Activated CD8-positive, alpha-beta memory T cell treated with anti-CD3 and anti-CD28 coated beads for 4 hours (primary cell): ENCODE data around the gene KLHL34.

Source experiments
- DNase-seq, 2 donors: peaks; one replicate each; pipeline ENCODE4 v3.0.0-alpha.2; 2020; ENCODE audit warnings: low read depth in 2 of 2

Gene KLHL34

DNA sequence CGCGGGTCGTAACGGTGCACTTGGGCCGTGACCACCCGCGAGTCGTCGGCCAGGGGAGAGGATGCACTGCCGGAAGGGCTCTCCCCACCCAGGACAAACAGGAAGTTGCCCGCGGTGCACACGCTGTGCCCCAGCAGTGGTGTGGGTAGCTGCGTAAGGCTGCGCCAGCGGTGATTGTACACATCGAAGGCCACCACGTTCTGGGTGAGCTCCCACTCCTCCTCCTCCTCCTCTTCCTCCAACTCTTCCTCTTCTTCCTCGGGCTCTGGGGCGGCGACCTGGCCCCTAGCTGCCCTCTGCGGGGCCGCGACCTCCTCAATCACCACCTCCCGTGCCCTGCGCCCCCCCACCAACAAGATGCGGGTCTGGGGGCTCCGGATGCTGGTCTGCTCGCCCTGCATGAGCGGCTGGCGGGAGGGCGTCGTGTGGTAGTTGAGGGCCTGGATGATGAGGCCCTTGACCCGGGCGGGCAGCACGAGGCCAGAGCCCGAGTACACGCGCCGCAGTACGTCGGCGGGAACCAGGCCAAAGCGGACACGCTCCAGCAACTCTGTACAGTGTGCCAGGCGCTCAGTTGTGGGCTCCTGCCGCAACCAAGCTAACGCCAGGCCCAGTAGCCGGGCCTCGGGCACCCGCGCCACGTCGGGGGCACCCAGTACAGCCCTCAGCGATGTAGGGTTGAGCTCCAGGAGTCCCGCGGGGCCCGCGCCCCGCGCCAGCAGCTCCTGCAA, 1.4 kb downstream of the KLHL34 start:
- DNase-seq: no peak

DNA sequence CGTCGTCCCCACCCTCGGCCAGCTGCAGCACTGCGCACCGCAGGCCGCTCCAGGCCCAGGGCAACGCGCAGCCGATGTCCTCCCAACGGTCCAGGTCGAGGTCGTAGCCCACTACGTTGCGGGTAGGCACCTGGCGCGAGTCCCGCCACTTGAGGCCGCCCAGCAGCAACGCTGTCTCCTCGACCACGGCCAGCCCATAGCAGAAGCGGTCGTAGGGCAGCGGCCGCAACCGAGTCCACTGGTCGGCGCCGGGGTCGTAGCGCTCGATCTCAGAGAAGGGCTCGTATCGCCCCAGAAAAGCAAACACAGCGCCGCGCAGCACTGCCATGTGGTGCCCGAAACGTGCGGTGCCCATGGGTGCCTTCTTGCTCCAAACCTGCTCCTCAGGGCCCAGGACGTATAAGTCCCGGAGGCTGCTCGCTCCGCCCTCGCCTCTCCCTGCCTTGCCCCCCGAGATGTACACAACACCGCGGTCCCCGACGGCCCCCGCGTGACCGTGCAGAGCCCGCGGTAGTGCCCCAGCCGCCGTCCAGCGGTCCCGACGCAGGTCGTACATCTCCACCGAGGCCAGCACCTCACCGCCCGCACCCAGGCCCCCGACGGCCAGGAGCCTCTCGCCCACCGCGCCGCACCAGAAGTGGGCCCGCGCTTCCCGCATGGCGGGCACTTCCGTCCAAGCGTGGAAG, 2.1 kb downstream of the KLHL34 start:
- no peak for DNase-seq

DNA sequence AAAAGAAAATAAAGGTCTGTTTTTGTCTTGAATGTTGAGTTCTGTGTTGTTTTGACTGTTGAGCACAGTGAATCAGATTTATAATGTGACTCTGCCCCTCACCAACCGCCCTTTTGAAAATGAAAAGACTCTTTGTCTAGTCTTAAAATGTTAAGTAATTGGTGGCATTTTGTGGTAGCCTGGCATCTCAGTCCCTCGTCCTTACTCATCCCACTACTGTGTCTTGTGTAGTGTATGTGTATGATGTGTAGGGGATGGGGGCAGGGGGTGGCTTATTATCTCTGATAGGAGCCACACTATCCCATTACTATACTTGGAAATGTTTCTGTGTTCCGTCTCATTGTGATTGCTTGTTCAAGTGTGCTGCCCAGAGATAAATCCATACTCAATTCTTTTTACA, 12.2 kb downstream of the KLHL34 start:
- no peak for DNase-seq

DNA sequence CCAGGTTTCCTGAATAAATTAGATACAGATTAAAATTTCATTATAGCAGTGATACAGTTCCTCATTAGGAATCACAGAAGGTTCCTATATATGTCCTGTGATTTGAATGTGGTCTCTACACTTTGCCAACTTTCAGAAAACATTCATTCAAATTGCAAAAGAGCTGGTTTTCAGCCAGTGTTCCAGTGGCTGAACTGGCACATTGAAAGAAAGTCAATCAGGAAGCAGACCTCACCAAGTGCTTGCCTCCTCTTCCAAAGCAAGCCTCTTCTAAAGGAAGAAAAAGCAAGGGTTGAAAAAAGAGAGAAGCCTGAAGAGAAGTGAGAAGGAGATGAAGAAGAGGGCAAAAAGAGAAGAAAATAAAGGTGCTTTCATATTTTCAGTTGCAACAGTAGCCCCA, 12.7 kb downstream of the KLHL34 start:
- no peak for DNase-seq

DNA sequence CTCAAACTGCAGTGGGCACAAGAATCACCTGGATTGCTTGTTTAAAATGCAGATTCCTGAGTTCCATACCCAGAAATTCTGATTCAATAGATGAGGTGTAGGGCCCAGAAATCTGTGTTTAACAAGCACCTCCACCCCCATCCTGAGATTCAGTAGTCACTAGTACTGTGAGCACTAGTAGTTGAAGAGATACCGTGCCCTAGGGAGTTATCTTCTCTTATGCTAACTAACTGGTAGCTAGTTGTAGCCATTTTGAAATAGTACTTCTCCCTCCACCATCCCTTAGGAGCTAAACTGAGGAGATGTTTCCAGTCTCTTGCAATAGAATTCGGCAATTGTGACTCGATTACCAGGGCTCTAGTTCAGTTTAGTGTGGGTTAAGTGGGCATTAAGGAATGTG, 18.4 kb downstream of the KLHL34 start:
- DNase-seq: no peak

DNA sequence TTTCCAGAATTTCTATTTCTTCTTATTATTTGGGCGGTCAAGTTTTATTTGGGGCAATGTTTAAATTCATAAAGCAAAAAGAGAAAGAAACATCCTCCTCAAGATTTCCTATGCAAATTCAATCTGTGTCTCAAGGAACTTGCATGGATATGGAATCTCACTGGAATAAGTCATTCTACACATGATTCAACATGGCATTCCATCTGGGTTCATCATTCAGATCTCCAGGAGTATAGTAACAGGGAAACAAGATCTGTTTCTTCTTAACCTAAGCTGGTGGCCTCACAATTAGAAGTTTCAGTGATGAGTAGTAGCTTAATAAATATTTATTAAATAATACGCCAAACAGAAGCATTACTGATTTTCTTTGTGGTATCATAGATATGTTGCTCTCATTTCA, 19.8 kb downstream of the KLHL34 start:
- no peak for DNase-seq

DNA sequence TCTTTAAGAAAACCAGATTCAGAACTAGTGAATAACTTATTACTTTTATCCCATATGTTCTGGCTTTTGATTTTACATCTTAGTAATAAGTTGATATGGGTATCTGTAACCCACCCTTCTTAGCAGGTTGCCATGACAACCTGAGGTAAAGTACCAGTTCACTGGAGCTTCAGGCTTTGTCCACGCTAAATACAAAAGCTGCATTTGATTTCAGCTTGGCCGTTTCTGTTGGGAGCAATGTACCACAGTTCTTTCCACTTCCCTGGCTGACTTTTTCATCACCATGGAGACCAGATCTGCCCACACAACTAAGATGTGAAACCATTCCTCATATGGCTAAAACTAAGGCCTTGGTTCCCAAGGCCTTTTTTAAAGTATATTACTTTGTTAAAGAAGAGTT, 26.1 kb downstream of the KLHL34 start:
- DNase-seq: no peak

DNA sequence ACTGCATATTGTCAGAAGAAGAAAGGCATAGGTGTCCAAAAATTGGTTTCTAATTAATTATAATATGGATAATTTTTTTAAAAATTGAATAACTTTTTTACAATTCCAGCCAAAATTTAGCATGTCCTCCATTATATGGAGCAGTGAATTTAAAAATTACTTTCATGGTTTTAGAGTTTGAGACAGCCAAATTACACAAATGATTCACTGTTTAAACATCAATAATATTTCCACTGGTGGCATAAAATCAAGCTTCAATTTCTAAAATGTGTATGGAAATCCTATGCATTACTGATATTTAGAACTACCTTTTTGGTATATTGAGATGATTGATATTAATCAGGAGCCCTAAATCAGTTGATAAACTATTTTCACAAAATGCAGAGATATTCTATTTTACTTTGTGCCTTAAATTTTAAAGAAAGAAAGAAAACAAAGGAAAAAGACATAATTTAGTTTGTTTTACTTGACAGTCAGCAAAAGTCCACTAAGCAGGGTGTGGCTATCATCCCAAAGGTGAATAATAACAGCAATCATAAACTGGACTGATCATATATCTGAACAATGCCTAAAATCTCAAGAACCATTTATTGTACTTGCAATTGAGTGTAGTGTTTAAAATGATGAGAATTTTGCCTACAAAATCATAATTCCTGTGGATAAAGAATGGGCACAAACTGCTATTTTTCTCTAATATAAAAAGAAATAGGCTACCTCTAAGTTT, 34.2 kb downstream of the KLHL34 start:
- DNase-seq: no peak

DNA sequence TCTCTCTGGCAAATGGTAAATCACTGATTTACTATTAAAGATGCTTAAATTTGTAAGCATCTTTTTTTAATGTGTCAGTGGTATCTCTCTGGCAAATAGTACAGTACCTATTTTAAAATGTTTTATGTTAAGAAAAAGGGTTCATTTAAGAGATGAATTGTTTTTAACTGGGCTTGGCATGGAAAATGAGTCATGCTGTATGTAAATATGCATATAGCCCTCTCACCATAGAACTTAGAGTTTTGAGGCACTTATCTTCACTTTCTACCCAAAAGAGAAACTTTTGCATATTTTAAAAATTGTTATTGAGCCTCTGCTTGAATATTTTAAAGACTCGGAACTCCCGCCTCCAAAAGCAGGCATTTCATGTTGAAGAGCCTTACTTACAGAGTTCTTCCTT, 37.9 kb downstream of the KLHL34 start:
- no peak for DNase-seq

DNA sequence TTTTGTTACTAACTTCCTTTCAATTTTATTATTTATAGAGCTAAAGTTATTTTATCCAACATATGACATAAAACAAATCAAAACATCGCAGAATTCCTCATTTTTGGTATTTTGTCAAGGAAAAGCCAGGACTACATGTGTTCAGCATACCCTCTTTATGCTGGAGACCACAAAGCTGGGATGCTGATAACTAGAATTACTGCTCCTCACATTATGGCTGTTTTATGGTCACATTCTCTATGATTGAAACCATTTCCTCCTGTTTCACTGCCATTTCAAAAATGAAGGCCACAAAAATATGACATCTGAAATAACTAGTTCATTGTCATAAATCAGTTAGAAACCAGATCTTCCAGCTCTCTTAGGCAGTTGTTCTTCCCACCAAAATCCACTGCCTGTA, 41.7 kb downstream of the KLHL34 start:
- no peak for DNase-seq

DNA sequence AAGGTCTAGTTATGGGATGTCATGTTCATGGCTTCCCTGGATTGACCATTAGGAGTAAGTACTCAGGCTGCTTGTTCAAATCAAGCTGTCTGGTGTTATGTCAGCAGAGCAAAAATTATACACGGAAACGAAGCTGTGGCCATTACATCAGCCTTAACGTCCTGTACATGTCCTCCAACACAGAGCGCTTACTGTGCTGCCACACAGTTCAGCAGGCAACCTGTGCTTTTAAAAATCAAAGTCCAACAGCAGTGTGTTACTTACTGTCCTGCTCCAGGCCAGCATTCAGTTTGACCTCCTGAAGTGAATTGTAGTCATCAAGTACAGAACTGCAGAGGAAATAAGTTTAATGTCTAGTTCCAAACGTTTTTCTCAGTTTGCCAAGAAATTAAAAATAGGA, 46.0 kb downstream of the KLHL34 start:
- DNase-seq: no peak

DNA sequence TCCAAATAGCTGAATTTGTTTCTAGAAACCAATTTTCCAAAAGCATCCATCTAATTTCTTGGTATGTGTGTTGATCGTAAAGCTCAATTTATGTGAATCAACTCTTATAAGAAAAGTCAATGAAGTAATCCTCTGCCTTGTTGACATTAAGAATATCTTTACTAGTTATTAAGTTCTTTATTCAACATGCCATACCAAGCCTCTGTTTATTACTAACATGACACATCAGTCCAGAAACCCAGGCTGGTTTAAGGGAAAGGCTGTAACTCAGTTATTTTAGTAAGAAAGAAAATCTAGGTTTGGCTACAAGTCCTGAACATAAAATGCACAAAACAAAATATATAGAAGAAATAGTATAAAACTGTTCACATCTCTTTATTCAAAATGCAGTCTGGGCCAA, 48.0 kb downstream of the KLHL34 start:
- no peak for DNase-seq

DNA sequence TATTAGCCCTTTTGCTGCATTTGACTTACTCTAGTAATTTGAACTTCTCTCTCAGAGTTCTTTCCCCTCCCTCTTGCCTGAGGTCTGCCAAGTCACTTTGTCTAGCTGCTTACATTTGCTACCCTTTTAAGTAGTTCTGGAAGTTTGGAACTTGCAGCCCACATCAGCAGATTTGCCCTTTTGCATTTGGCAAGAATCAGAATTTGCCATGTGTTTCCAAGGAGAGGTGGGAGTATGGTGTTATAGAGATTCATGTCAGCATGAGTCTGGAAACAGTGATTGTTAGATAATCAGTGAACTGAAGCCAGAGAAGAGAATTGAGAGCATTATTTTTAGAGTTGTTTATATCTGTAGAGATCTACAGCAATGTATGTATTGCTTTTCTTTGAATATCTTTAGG, 52.1 kb downstream of the KLHL34 start:
- DNase-seq: no peak
